GM10847 (cell line): Measurements from ENCODE around the gene PTPRK.

Source experiments
- POLR2A ChIP-seq: IDR thresholded peaks from 2 replicates; pipeline ENCODE4 v1.6.1; 2011; ENCODE audit not compliant: insufficient read length; ENCODE audit errors: extremely low read depth

Gene PTPRK

GRCh38 chr6:128174724-128175123, 345.7 kb downstream of the PTPRK start:
- no peak for TF ChIP-seq POLR2A

- no peak for TF ChIP-seq POLR2A
Observed at GRCh38 chr6:128172752-128173682, 347.4 kb downstream of the PTPRK start.

- TF ChIP-seq POLR2A = no peak
Observed at GRCh38 chr6:128172081-128172480, 348.3 kb downstream of the PTPRK start.

GRCh38 chr6:128171182-128171581, 349.2 kb downstream of the PTPRK start:
- TF ChIP-seq POLR2A = no peak

GRCh38 chr6:128168244-128168643, 352.2 kb downstream of the PTPRK start:
- TF ChIP-seq POLR2A = no peak

- TF ChIP-seq POLR2A = no peak
Observed at GRCh38 chr6:128167552-128167951, 352.8 kb downstream of the PTPRK start.

- no peak for TF ChIP-seq POLR2A
Observed at GRCh38 chr6:128164254-128164653, 356.1 kb downstream of the PTPRK start.

GRCh38 chr6:128162423-128162822, 358.0 kb downstream of the PTPRK start:
- no peak for TF ChIP-seq POLR2A

GRCh38 chr6:128161839-128162238, 358.6 kb downstream of the PTPRK start:
- no peak for TF ChIP-seq POLR2A

- no peak for TF ChIP-seq POLR2A
Observed at GRCh38 chr6:128161263-128161662, 359.1 kb downstream of the PTPRK start.

GRCh38 chr6:128158496-128158895, 361.9 kb downstream of the PTPRK start:
- TF ChIP-seq POLR2A = no peak

GRCh38 chr6:128156321-128157111, 363.9 kb downstream of the PTPRK start:
- TF ChIP-seq POLR2A = no peak

- no peak for TF ChIP-seq POLR2A
Observed at GRCh38 chr6:128155826-128156225, 364.6 kb downstream of the PTPRK start.

- TF ChIP-seq POLR2A = no peak
Observed at GRCh38 chr6:128152551-128152950, 367.8 kb downstream of the PTPRK start.

- TF ChIP-seq POLR2A = no peak
Observed at GRCh38 chr6:128150376-128150775, 370.0 kb downstream of the PTPRK start.

GRCh38 chr6:128149796-128150195, 370.6 kb downstream of the PTPRK start:
- TF ChIP-seq POLR2A = no peak
